NCI-H524 treated with DMSO at 0.1 percent for 48 hours (cell line): ENCODE data around the gene CORO2B.
"Not testable (repeated sequence)": the region's sequence is repeated elsewhere in the genome, so short reads cannot be mapped to it uniquely, and the experiment has no call there.

Experiments used
- DNase-seq: peaks from one replicate; lab custom pipeline; 2025; lab: John Stamatoyannopoulos, UW

Gene CORO2B

DNA sequence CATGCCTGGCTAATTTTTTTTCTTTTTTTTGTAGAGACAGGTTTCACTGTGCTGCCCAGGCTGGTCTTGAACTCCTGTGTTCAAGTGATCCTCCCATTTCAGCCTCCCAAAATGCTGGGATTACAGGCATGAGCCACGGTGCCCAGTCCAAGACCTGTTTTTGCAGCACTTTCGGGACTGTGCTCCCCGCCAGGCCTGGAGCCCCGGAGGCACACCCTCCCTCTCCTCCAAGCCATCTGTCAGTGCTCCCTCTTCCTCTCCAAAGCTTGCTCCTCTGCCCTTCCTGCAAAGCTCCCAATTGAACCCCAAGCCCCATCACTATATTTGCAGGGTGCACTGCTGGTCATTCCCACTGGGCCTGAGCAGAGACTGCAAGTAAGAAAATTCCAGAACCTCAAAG is 98.1 kb downstream of the CORO2B start:
- no peak for DNase-seq

DNA sequence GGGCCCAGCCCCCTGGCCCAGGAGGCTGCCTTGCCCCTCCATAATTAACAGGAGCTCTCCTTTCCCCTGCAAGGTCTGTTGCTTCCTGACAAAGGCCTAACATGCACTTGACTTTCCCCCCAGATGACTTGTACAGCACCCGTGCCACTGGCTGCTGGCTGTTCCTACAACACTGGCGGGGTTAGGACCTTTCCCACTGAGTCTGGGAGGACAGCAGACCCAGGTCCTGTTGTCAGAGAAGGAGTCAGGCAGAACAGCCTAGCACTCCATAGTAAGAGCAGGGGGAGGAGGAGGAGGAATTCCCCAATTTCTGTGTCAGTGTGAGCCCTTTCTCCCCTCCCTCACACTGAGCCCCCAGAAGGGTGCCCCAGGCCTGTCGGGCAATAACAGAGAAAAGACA is 99.2 kb downstream of the CORO2B start:
- DNase-seq = no peak

DNA sequence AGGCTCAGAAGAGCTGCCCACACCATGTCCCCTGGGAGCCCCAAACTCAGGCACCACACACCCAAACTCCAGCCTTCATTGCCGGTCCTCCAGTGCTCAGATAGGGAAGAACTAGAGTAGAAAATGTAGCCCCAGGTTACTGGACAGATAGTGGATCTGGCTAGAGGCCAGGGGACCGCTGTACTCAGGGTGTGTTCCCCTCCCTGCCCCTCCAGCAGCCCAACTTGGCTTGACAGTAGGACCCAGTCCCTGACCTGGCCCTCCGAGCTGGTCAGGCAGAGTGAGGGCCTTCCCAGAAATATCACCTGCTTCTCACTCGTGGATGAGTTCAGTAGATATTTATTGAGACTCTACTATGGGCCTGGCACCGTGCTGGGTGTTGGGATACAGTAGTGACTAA is 100.0 kb downstream of the CORO2B start:
- DNase-seq = no peak

DNA sequence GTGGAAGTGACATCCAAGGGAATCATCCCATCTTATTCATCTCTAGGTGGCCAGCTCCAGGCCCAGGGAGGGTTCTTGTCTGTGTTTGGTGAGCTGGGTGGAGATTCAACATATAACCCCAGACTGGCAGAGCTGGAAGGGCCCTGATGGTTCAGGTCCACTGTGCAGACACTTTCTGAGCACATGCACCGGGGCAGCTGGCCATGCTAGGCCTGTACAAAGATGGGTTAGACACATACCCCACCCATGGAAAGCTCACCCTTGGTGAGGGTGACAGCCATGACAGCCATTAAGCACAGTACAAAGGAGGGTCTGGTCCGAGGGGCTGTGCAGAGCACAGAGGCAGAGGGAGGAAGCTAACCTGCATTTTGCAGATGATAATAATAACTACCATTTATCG is 100.4 kb downstream of the CORO2B start:
- no peak for DNase-seq

DNA sequence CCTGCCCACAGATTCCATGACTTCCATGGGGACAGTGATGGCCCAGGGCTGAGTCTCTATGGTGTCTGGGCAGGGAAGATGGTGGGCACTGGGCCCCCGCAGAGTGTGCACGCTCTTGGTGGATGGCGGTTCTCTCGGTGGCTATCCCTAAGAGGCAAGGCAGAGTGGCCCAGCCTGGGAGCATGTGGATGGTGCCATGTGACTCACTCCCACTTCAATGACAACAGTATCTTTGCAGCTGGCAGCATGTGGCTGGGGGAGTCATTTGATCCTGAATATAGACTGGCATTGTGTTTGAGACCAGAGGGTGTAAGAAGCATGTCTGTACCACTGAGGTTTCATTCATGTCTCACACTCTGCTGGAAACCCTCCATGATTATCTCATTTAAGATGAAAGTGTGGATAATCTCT is 101.2 kb downstream of the CORO2B start:
- no peak for DNase-seq

DNA sequence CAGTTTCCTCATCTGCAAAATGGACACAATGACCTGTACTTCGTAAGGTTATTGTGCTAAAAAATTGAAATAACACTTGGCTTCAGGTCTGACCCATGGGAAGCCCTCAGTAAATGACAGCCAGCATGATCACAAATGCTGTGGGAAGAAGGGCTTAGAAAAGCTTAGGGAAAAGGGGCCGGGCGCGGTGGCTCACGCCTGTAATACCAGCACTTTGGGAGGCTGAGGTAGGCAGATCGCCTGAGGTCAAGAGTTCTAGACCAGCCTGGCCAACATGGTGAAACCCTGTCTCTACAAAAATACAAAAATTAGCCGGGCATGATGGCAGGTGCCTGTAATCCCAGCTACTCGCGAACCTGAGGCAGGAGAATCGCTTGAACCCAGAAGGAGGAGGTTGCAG is 102.0 kb downstream of the CORO2B start:
- DNase-seq = not testable (repeated sequence)

DNA sequence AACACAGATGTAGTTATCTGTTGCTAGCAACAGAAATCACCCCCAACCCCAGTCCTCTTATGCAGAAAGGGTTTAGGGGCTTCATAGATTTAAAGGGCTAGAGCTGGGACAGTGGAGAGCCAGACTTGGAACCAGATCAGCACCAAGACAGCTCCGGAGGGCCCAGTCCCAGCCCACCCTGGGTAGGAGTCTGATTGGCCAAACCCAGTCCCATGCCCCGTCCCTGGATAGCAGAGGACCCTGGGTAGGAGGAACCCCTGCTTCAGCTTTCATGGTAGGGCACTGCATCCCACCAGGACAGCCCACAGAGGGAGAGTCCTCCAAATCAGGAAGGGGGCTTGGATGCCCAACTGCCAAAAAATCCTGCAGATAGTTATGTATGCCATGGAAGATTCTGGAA is 103.0 kb downstream of the CORO2B start:
- DNase-seq = no peak

DNA sequence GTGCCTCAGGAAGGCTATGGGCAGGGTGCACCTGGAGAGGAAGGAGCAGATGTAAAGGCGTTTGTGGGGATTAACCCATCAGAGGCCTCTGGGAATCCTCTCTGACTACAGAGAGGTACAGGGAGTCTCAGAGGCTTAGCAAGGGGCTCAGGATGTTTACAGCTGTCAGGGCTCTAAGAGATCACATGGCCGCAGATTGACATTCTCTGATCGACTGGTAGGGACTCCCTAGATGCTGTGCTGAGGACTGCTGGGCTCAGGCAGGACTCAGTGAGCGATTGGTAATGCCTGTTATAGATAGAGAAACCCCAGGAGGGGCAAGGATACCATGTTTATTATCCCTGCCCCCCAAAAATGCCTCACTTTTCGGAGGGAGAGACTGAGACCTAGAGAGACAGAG is 103.5 kb downstream of the CORO2B start:
- DNase-seq = peak; percentile 98

DNA sequence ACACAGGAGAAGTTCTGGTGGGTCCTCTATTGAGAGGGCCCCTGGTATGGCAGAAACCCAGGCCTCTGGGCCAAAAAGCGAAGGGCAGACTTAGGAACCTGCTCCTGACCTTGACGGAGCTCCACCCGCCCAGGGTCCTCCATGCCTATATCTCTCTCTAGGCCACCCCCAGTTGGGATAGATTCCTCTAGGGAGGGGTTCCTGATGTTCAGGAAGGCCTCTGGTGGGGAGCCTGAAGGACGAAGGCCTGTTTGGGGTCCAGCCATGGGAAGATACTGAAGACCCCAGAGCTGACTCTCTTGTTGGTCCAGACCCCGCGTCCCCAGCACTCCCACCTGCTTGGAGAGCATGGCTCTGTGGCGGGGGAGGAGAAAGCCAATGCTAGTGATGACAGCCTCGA is 104.2 kb downstream of the CORO2B start:
- DNase-seq = no peak

DNA sequence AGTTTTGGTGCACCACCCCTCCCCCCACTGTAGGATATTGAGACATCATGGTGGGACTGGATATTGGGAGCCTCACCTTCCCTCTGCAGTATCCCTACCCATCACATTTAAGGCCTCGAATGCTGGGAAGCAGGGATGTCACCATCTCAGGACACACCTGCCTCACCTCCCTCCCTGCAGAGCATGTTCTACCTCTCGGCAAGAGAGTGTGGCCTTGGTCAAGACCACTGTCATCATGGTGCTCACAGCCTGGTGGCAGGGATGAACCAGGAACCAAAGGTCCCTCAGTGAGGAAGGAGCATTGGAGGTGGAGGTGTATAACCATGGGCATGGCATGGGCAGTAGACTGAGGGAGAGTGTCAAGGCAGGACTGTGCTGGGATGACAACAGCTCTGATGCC is 104.8 kb downstream of the CORO2B start:
- no peak for DNase-seq

DNA sequence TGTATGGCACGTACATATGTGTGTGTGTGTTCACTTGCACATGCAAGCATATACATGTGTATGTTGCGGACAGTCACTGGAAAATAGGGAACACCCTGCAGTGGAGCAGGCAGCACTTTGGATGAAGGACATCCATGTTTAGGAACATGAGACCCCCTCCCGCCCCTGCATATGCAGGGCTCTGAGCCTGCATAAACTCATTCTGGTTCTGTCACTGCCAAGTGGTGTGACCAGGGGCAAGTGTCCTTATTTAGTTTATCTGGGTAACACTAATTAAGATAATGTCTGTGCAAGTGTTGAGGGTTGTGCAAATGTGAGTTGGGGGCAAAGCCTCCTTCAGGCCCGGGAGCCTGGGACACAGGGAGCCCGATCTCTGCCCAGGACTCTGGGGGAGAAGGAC is 105.7 kb downstream of the CORO2B start:
- no peak for DNase-seq

DNA sequence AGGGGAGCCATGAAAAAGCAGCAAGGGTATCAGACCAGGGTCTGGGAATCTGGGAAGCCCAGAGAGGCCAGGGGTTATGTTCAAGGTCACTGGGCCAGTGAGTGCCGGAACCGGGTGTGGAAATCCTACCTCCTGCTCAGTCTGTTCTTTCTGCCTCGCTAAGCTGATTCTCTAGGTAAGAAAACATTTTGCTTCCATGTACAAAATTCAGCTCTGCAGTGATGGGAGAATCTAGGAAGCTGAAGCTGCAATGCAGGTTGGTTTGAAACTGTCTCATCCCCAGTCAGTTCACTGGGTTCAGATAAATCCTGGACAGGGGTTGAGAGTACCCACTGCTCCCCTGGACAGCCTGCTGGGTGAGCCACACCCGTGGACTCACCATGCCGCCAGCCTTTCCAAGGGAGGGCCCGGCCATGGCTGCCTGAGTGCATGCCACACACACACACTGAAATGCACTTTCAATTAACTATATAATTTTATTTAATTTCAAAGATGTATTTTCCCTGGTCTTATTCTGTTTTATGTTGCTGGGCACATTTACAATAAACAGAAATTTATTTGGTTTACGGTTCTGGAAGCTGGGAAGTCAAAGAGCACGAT is 108.4 kb downstream of the CORO2B start:
- DNase-seq = no peak

DNA sequence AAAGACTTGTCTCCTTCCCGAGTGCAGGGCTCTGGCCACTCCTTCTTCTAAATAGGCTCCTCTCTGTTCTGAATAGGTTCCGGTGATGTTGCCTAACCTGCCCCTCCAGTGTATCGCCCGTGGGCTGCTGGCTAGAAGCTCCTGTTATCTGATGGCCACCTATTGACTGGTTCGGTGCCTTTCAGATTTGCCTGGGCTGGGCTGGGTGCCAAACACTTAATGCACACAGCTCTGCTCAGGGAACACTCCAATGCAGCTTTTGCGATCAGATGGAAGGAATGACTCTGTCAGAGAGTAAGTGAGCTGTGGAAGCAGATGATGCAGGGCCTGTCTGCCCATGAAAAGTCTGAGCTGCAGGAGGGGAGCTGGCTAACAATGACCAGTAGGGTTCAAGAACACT is 112.9 kb downstream of the CORO2B start:
- DNase-seq = no peak

DNA sequence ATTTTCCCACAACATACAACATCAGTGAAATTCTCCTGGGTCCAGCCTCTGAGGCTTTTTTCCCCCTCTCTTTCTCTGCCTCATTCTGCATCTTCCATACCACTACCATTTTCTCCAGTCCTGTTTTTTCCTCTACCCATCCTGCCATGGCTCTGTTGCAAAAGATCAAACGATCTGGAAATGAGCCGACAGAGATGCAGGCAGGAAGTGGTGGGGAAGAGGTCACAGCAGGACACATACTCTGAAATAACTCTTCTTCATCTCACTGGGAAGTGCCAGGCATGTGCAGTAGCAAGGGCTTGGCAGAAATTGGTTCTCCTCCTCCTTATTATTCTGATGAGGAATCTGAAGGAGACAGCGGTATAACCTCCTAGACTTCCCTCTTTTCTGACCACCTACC is 114.3 kb downstream of the CORO2B start:
- no peak for DNase-seq

DNA sequence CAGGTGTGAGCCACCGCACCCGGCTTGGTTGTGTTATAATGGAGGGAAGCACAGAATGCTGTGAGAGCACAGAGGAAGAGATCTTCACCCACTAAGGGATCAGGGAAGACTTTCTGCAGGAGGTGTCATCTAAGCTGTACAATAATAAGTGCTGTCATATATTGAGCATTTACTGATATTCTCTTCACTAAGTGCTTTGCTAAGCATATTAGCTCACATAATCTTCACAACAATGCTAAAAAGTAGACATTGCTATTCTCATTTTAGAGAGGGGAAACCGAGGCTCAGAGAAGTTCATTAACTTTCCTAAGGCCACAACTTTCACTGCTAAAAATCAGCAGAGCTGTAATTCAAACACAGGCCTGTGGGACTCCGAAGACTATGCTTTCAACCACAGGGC is 115.3 kb downstream of the CORO2B start:
- DNase-seq = no peak

DNA sequence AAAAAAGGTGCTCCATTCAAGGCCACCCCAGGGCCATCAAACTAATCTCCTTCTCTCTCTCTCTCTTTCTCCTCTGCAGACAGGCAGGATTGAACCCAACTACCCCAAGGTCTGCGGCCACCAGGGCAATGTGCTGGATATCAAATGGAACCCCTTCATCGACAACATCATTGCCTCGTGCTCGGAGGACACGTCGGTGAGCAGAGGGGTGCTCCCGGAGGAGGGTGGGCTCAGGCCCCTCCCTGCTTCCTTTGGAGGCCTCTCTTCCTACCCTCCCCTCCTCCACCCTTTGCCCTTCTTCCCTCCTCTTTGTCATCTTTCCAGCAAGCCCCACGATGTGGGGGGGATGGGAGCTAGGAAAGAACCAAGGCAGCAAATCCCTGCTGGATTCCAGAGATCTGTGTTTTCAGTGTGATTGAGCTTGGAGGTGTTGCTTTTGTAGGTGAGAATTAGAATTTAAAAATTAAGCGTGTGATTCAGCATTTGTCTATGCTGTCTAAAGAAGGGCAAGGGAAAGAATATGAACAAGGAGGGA is 116.3 kb downstream of the CORO2B start:
- no peak for DNase-seq

DNA sequence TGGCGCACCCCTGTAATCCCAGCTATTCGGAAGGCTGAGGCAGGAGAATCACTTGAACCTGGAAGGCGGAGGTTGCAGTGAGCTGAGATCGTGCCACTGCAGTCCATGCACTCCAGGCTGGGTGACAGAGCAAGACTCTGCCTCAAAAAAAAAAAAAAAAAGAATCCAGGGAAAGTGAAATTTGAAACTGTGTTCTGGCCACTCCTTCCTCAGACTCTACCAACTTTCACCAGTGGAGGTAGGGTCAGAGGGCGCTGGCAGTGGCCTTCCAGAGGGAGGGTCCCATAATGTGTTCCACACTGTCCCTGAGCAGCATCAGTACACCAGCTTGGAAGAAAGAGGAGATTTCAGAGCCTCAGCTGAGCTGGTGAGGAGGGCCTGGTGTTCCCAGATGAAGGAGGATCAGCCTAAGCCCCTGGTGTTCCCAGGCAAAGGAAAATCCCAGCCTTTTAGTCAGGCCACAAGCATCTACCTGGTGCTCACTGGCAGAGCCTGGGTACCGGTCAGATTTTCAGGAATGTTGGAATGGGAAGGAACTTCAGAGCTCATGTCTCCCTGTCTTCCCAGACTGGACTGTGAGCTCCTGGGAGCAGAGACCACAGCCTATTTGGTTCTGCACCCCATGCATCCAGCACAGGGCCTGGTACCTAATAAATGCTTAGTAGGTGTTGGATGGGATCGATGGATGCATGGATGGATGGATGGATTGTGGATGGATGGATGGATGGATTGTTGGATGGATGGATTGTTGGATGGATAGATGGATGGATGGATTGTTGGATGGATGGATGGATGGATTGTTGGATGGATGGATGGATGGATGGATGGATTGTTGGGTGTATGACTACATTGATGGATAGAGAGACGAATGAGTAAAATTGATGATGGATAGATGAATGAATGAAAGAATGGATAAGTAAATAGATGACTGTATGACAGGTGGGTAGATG is 117.9 kb downstream of the CORO2B start:
- no peak for DNase-seq

DNA sequence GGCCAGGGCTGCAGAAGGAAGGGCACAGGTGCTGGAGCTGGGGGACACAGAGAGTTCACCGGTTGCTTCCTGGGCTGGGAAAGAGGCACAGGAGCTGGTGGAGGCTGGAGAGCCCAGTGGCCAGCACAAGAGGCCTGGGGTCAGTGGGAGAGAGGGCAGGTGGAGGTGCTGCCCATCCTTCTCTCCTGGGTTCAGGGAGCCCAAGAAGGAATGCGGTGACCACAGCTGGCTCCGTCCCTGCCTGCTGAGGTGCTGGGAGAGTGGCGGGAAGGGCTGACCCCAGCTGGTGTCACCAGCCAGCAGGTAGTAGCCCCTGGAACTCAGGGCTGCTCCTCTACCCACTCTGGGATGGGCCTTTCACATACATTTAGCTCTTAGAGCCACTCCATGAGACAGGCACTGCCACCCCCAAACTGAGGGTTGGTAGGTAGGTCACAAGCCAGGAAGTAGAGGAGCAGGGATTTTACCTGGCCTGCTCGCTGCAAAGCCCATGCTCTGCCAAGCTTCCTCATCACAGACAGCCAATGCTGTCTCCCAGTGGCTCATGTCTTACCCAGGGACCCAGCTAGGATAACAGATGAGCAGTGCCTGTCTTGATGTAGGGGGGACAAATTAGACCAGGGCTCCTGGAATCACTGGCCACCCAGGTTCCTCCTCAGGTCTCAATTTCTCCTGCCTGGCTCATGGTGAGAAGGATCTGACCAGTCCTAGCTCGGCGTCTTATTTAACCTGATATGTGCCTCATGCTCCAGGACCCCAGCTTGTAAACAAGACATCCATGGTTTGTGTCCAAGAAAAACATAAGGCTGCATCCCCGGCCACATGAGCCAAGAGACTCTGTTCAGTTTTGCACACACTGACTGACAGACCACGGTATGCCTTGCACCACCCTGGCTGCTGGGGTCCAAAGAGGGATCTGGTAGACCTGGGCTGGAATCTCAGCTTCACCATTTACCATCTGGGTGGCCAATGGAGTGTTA is 119.2 kb downstream of the CORO2B start:
- no peak for DNase-seq

DNA sequence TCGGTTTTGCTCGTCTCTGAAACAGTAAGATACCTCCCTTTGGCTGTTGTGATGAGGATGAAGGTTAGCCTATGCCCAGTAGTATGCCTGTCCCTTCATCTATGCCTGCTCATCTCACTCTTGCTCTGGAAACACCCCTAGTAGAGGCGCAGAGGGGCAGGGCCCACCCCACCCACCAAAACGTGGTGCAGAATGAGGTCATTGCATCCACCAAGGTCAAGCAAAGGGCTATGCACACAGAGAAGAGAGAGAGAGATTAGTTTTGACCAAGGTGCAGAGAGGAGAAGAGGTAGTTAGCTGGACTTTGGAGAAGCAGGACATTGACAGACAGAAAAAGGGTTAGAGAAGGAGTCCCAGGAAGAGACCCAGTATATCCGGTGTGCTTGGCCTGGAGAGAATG is 119.9 kb downstream of the CORO2B start:
- DNase-seq = no peak

DNA sequence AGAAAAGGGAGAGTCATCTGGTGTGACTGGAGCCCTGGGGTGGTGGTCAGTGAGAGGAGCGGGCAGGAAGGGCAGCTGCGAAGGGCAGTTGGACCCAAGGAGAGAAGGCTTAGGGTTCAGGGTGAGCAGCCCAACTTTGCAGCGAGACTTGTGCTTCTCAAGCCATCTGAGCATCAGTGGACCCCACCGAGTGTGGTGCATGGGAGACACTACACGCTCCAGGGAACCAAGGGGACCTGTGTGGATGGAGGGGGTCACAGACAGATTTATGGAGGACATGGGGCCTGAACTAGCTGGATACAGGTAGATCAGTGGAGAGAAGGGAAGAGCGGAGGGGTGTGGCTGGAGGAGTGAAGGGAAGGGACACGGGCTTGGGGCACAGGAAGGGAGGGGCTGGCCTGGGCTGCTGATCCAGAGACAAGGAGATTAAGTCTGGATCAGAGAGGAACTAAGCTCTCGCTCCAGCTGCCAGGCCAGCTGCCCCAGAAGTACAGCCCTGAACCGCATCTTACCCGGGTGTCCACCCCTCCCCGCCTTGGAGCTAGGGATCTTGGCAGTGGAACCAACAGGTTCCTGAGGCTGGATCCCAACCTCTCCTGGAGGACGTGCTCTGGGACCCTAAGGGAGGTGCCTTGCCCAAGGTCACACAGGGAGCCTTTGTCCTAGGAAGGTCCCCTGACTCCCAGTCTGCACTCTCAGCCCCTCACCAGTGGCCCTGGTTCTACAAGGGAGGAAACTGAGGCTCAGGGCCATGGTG is 120.5 kb downstream of the CORO2B start:
- peak; percentile 90 for DNase-seq

DNA sequence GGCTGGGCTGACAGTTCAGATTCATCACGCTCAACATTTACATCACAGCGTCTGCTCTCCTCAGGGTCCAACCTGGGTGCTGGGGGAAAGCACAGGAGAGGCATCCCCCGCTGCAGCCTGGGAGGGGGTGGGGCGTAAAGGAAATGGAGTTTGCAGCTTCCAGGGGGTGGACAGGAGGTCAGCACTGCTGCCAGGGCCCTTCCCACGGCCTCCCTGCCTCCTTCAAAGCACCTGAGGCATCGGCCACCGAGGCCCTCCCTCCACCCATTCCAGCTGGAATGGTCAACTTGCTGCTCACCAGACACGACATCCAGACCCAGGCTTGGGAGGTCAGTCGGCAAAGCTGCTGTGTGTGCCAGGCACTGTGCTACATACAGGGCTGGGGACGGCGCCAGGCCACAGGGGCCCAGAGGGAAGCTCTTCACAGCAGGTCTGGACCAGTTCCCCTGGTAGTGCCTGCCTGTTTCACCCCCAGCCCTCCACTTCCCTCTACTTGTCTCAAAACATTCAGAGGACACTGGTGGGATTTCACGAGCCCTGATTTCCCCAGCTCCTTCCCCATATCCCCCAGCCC is 121.2 kb downstream of the CORO2B start:
- no peak for DNase-seq
